ENCODE data around the gene ALDOB. TPM values are rescaled to one million over a fixed set of nuclear protein-coding genes. Genes with fewer than 3 reads are reported as not detected.

The ALDOB gene
- total and polyA plus RNA-seq, 2 of the 13 experiments (the other 11 are each of a cell fraction or from before 2014, with no cell fraction given) = 0.29 to 0.97 TPM

- TF ChIP-seq HMGXB4 (CRISPR knock-in tag; IDR thresholded peaks at IDR 0.05; ENCODE audit: borderline replicate concordance in 1 of 2, low read depth in 1 of 2) (peak in 1 of 2 experiments; percentile 37; a peak in 2 of 4 replicates), SMAD1 (CRISPR knock-in tag; IDR thresholded peaks at IDR 0.05; ENCODE audit: borderline replicate concordance, low read depth) (peak; percentile 56; the same call in 1 of the 2 replicates), THAP9 (CRISPR knock-in tag; IDR thresholded peaks at IDR 0.05; ENCODE audit: borderline replicate concordance) (0 out of 2 replicates have a peak, but pooled peaks have one; percentile 2), ZKSCAN8 (CRISPR knock-in tag; IDR thresholded peaks at IDR 0.05; ENCODE audit: borderline replicate concordance) (no peak), CREBL2 (CRISPR knock-in tag; IDR thresholded peaks at IDR 0.05; ENCODE audit: borderline replicate concordance) (0 out of 2 replicates have a peak, but pooled peaks have one; percentile 28), EEA1 (CRISPR knock-in tag; IDR thresholded peaks at IDR 0.05; ENCODE audit: borderline replicate concordance) (0 out of 2 replicates have a peak, but pooled peaks have one; percentile 71), GABPB1 (CRISPR knock-in tag; IDR thresholded peaks at IDR 0.05) (no peak), SETDB1 (CRISPR knock-in tag; IDR thresholded peaks at IDR 0.05; ENCODE audit: borderline replicate concordance) (no peak), ZFP82 (CRISPR knock-in tag; IDR thresholded peaks at IDR 0.05; ENCODE audit: borderline replicate concordance) (0 out of 2 replicates have a peak, but pooled peaks have one; percentile 15), DMTF1 (CRISPR knock-in tag; IDR thresholded peaks at IDR 0.05) (0 out of 2 replicates have a peak, but pooled peaks have one; percentile 42), PHF8 (CRISPR knock-in tag; IDR thresholded peaks at IDR 0.05) (peak; percentile 11; the same call in 1 of the 2 replicates)
Observed at GRCh38 chr9:101398930-101399642, 36.5 kb downstream of the ALDOB start (continued).
